HFF-Myc (cell line): ENCODE data around the gene CNOT3.

ENCODE experiments used
- DNase-seq: peaks from one replicate; pipeline ENCODE4 v3.0.0-alpha.2; 2011; ENCODE audit warnings: low read depth; ENCODE audit errors: extremely low read depth
- H3K4me3 ChIP-seq: replicated peaks from 2 replicates; pipeline ENCODE4 v1.5.1; 2011; ENCODE audit warnings: low read depth, mild to moderate bottlenecking, control low read depth, low read length
- CTCF ChIP-seq: IDR thresholded peaks from 2 replicates; pipeline ENCODE4 v1.5.1; 2012; ENCODE audit warnings: mild to moderate bottlenecking, low read depth, low read length, control low read depth; ENCODE audit errors: missing control alignments

CNOT3 gene

GRCh38 chr19:54152267-54152666, 14.7 kb downstream of the CNOT3 start:
- no peak for DNase-seq
- no peak overlapping the region for H3K4me3 ChIP-seq
- no peak for TF ChIP-seq CTCF

- DNase-seq, result no peak
- no peak for TF ChIP-seq CTCF
- H3K4me3 ChIP-seq, result no peak overlapping the region
Observed at GRCh38 chr19:54152878-54153524, 15.4 kb downstream of the CNOT3 start.

- no peak overlapping the region for H3K4me3 ChIP-seq
- TF ChIP-seq CTCF, result no peak
- no peak for DNase-seq
Observed at GRCh38 chr19:54153731-54154326, 16.3 kb downstream of the CNOT3 start.

- no peak overlapping the region for H3K4me3 ChIP-seq
- no peak for DNase-seq
- no peak for TF ChIP-seq CTCF
Observed at GRCh38 chr19:54154603-54155345, 17.2 kb downstream of the CNOT3 start.

GRCh38 chr19:54155694-54156093, 18.1 kb downstream of the CNOT3 start:
- H3K4me3 ChIP-seq, result no peak overlapping the region
- TF ChIP-seq CTCF, result no peak
- DNase-seq, result no peak

GRCh38 chr19:54156490-54156889, 18.9 kb downstream of the CNOT3 start:
- H3K4me3 ChIP-seq, result no peak overlapping the region
- DNase-seq, result no peak
- no peak for TF ChIP-seq CTCF
